KOPT-K1 (cell line): ENCODE results near the gene SRPK1.

Experiments used
- H3K27ac ChIP-seq: fragments of 200-600 bp; sonication (generic); 2 replicates; pipeline ENCODE4 v1.5.1; 2016; ENCODE audit warnings: antibody characterized with exemption, mild to moderate bottlenecking, low read depth, low read length; ENCODE audit not compliant: poor library complexity, severe bottlenecking
- H3K36me3 ChIP-seq: fragments of 200-600 bp; sonication (generic); 2 replicates; pipeline ENCODE4 v1.5.1; 2017; ENCODE audit warnings: antibody characterized with exemption, mild to moderate bottlenecking, low read length, moderate library complexity; ENCODE audit not compliant: insufficient read depth
- H3K9me3 ChIP-seq: fragments of 200-600 bp; sonication (generic); 2 replicates; pipeline ENCODE4 v1.5.1; 2017; ENCODE audit warnings: antibody characterized with exemption, low read length, mild to moderate bottlenecking; ENCODE audit not compliant: insufficient read depth, poor library complexity, severe bottlenecking

The SRPK1 gene

GRCh38 chr6:35795453-35796071 is 125.3 kb downstream of the SRPK1 start:
- Histone ChIP-seq H3K36me3 (no peaks in the 10 kb centered on the region), H3K9me3 (no peaks in the 10 kb centered on the region), H3K27ac (no peak overlapping the region)

- Histone ChIP-seq H3K36me3 (no peaks in the 10 kb centered on the region), H3K9me3 (no peaks in the 10 kb centered on the region), H3K27ac (no peak overlapping the region)
These were observed 126.1 kb downstream of the SRPK1 start for GRCh38 chr6:35794536-35795452.

- no peaks in the 10 kb centered on the region for H3K36me3 ChIP-seq
- H3K27ac ChIP-seq: no peak overlapping the region
- no peaks in the 10 kb centered on the region for H3K9me3 ChIP-seq
These were observed 130.2 kb downstream of the SRPK1 start for GRCh38 chr6:35790683-35791082.

- Histone ChIP-seq H3K27ac (no peak overlapping the region), H3K36me3 (no peaks in the 10 kb centered on the region), H3K9me3 (no peaks in the 10 kb centered on the region)
These were observed 132.4 kb downstream of the SRPK1 start for GRCh38 chr6:35788423-35788982.

- H3K36me3 ChIP-seq: no peaks in the 10 kb centered on the region
- H3K27ac ChIP-seq: no peak overlapping the region
- no peaks in the 10 kb centered on the region for H3K9me3 ChIP-seq
These were observed 133.4 kb downstream of the SRPK1 start for GRCh38 chr6:35787266-35788218.

GRCh38 chr6:35786810-35787209 is 134.1 kb downstream of the SRPK1 start:
- Histone ChIP-seq H3K27ac (no peak overlapping the region), H3K36me3 (no peaks in the 10 kb centered on the region), H3K9me3 (no peaks in the 10 kb centered on the region)

GRCh38 chr6:35786272-35786671 is 134.6 kb downstream of the SRPK1 start:
- H3K36me3 ChIP-seq: no peaks in the 10 kb centered on the region

GRCh38 chr6:35784200-35784599 is 136.7 kb downstream of the SRPK1 start:
- no peak overlapping the region for H3K27ac ChIP-seq
- H3K36me3 ChIP-seq: no peaks in the 10 kb centered on the region
- no peaks in the 10 kb centered on the region for H3K9me3 ChIP-seq

More at GRCh38 chr6:35786272-35786671, 134.6 kb downstream of the SRPK1 start:
- Histone ChIP-seq H3K9me3 (no peaks in the 10 kb centered on the region), H3K27ac (no peak overlapping the region)
